ENCODE results near the gene NT5C2. TPM values are rescaled to one million over a fixed set of nuclear protein-coding genes. Genes with fewer than 3 reads are reported as not detected.

Gene NT5C2
- total RNA-seq, 3 donors from 2014 or later, result 84.9 to 105 (median 105) TPM

DNA sequence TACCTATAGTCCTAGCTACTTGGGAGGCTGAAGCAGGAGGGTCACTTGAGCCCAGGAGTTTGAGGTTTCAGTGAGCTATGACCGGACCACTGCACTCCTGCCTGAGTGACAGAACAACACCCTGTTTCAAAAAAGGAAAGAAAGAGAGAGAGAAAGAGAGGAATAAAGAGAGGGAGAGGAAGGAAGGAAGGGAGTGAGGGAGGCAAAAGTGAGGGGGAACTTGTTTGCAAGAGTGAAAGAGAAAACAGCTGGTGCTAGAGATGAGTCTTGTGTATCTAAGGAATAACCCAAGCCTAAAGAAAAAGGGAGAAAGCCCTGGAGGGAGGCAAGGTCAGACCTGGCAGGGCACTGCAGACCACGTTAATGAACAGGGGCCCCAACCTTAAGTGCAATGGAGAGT, 4.8 kb upstream of the NT5C2 start:
- TF ChIP-seq, protein P1, sequence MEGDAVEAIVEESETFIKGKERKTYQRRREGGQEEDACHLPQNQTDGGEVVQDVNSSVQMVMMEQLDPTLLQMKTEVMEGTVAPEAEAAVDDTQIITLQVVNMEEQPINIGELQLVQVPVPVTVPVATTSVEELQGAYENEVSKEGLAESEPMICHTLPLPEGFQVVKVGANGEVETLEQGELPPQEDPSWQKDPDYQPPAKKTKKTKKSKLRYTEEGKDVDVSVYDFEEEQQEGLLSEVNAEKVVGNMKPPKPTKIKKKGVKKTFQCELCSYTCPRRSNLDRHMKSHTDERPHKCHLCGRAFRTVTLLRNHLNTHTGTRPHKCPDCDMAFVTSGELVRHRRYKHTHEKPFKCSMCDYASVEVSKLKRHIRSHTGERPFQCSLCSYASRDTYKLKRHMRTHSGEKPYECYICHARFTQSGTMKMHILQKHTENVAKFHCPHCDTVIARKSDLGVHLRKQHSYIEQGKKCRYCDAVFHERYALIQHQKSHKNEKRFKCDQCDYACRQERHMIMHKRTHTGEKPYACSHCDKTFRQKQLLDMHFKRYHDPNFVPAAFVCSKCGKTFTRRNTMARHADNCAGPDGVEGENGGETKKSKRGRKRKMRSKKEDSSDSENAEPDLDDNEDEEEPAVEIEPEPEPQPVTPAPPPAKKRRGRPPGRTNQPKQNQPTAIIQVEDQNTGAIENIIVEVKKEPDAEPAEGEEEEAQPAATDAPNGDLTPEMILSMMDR (IDR thresholded peaks at IDR 0.05), result no peak
- intact Hi-C loops (cut with DNase I, micrococcal nuclease), result no loop called here
- H3K36me3 ChIP-seq (ENCODE audit: low read depth), result no peaks in the 10 kb centered on the region
- ATAC-seq (no peak), DNase-seq (no peak)
- no peak overlapping the region for H3K4me3 ChIP-seq
- H3K9me3 ChIP-seq, result no peaks in the 10 kb centered on the region
- peaks cover 5% of the 10 kb centered on the region for H3K4me1 ChIP-seq (ENCODE audit: low read depth)

DNA sequence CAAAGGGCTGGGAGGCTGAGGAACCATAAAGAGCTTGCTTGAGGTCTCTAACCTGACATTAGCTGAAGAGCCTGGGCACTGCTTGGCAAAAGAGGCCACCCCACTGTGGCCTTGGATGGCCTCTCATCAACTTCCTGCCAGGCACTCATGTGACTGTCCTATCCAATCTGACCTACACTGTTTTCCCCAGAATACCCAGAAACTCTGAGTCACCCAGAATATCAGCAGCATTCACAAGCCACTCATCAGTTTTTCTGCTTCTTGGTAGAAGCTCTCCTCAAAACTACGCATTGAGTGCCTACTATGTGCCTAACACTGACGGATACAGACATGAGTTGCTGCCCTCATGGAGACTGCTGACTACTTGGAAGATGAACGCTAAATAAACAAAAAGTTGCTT, 4.1 kb upstream of the NT5C2 start:
- peak; percentile 23 for ATAC-seq
- TF ChIP-seq, protein P1 (IDR thresholded peaks at IDR 0.05), result no peak
- intact Hi-C loops (cut with DNase I, micrococcal nuclease), result no loop called here
- DNase-seq, result peak in 1 of 3 donors; percentile 36
- Histone ChIP-seq H3K9me3 (no peaks in the 10 kb centered on the region), H3K4me1 (ENCODE audit: low read depth) (peaks cover 5% of the 10 kb centered on the region), H3K4me3 (no peak overlapping the region), H3K36me3 (ENCODE audit: low read depth) (no peaks in the 10 kb centered on the region)

DNA sequence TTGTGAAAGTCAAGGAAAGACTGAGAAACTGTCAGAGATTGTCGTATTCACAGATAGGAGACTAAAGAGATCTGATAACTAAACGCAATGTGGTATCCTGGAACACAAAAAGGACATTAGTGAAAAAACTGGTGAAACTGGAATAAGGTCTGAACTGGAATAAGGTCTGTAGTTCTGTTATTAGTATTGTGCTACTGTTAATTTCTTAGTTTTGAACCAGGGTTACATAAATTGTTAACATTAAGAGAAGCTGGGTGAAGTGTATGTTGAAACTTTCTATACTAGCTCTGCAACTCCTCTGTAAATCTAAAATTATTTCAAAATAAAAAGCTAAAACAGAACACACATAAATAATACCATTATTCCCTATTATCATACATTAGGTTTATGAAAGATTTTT, 3.4 kb upstream of the NT5C2 start:
- DNase-seq (no peak), ATAC-seq (no peak)
- intact Hi-C loops (cut with DNase I, micrococcal nuclease), result no loop called here
- H3K4me1 ChIP-seq (ENCODE audit: low read depth), result peaks cover 9% of the 10 kb centered on the region
- no peak overlapping the region for H3K4me3 ChIP-seq
- TF ChIP-seq, protein P1 (IDR thresholded peaks at IDR 0.05), result no peak
- no peaks in the 10 kb centered on the region for H3K9me3 ChIP-seq
- H3K36me3 ChIP-seq (ENCODE audit: low read depth), result no peaks in the 10 kb centered on the region

DNA sequence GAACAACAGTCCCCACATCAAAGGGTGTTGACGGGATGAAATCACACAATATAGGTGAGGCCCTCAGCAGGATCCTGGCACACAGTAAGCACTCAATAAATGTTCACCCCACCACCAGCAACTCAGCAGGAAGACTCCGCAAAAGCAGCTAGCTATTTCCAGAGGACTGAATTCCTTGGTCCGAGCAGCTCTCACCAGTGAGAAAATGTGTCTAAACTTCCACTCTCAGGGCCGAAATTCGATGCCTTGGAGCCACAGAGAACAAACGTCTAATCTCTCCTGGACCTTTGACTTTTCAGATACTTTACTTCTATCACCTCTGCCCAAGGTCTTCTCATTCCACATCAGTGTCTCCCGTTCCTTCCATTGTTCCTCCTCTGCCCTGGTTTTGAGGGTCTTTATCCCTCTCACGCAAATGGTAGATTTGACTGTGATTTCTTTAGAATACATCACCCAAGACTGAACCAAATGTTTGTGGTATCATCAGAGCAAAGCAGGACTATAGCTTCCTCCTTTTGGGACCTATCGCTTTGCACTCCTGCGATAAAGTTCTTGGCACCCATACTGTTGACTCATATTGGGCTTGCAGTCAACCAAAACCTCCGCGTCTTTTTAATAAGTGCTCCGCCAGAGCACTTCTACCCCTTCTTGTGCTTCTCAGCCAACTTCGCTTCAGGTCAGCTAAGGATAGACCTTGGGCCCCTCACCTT, 903 bp upstream of the NT5C2 start:
- Histone ChIP-seq H3K4me1 (ENCODE audit: low read depth) (peaks cover 20% of the 10 kb centered on the region), H3K36me3 (ENCODE audit: low read depth) (no peaks in the 10 kb centered on the region), H3K9me3 (no peaks in the 10 kb centered on the region), H3K4me3 (no peak overlapping the region)
- intact Hi-C loops (cut with DNase I, micrococcal nuclease), result no loop called here
- TF ChIP-seq, protein P1 (IDR thresholded peaks at IDR 0.05), result no peak
- no peak for DNase-seq
- no peak for ATAC-seq

DNA sequence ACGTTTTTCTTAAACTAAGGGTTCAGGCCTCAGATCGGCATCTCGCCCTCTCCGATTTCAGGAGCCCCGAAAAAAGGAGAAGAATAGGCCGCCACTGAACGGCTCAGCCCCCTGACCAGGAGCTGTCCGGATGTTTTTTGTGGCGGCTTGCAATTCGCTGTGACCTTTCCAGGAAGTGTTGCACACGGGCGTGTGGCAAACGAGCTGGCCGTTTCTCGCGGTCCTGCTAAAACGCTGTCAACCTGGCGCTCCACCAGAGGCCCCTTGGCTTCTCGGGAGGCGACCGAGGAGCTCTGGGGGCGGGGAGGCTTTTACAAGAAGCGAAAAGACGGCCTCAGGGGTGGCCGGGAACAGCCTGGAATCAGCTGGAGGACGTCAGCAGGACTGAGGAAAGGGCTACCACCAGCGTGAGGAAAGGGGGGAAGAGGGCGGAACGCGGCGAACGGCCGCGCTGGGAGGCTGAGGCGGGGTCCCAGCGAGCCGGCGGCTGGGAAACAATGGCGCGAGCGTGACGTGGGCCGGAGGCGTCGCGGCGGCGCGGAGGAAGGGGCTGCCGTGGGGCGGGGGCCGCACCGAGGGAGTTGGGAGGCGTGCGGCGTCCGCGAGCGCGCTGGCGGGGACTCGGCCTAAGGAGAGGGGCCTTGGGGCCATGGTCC, 493 bp downstream of the NT5C2 start:
- Histone ChIP-seq H3K4me3 (peak overlapping the region; percentile 89), H3K36me3 (ENCODE audit: low read depth) (no peaks in the 10 kb centered on the region), H3K4me1 (ENCODE audit: low read depth) (peaks cover 23% of the 10 kb centered on the region), H3K9me3 (no peaks in the 10 kb centered on the region)
- ATAC-seq (peak; percentile 84), DNase-seq (peak; percentile 86 to 90 (median 87))
- intact Hi-C loops (cut with DNase I, micrococcal nuclease), result no loop called here
- TF ChIP-seq, protein P1 (IDR thresholded peaks at IDR 0.05), result no peak

All from mucosa of descending colon (tissue), 3 donors.